Astrocyte (in vitro differentiated cells and primary cell): Measurements from ENCODE around the gene ZFYVE16. TPM values are rescaled to one million over a fixed set of nuclear protein-coding genes. Genes with fewer than 3 reads are reported as not detected.

Experiments used
- DNase-seq: peaks from one replicate; pipeline ENCODE4 v3.0.0-alpha.2; 2010; ENCODE audit warnings: low read depth
- FAIRE-seq: peaks from 2 replicates; lab custom pipeline; 2011; peaks lifted over from hg19 to GRCh38; lab: Jason Lieb, UNC
- H2AFZ ChIP-seq: 2 replicates; pipeline ENCODE4 v1.6.0; 2012; ENCODE audit warnings: low read depth, low read length, inconsistent platforms
- H3K27ac ChIP-seq: 2 replicates; pipeline ENCODE4 v1.5.1; 2011; ENCODE audit warnings: low read depth, low read length, inconsistent platforms
- H3K27me3 ChIP-seq: 2 replicates; pipeline ENCODE4 v1.6.0; 2011; ENCODE audit warnings: low read length, inconsistent platforms; ENCODE audit not compliant: insufficient read depth
- H3K36me3 ChIP-seq: 2 replicates; pipeline ENCODE4 v1.5.1; 2011; ENCODE audit warnings: low read length, inconsistent platforms; ENCODE audit not compliant: insufficient read depth
- H3K4me1 ChIP-seq: 2 replicates; pipeline ENCODE4 v1.5.1; 2011; ENCODE audit warnings: low read length, inconsistent platforms; ENCODE audit not compliant: insufficient read depth
- H3K4me2 ChIP-seq: 2 replicates; pipeline ENCODE4 v1.6.0; 2012; ENCODE audit warnings: low read length, inconsistent platforms
- H3K4me3 ChIP-seq: 2 replicates; pipeline ENCODE4 v1.5.1; 2011; ENCODE audit warnings: low read depth, mild to moderate bottlenecking, low read length, inconsistent platforms; ENCODE audit not compliant: insufficient read depth
- H3K79me2 ChIP-seq: 2 replicates; pipeline ENCODE4 v1.6.0; 2012; ENCODE audit warnings: mild to moderate bottlenecking, low read length, inconsistent platforms; ENCODE audit not compliant: insufficient read depth
- H3K9ac ChIP-seq: 2 replicates; pipeline ENCODE4 v1.6.0; 2012; ENCODE audit warnings: mild to moderate bottlenecking, low read length, inconsistent platforms
- H3K9me3 ChIP-seq: 2 replicates; pipeline ENCODE4 v1.5.1; 2012; ENCODE audit warnings: low read depth, mild to moderate bottlenecking, low read length, inconsistent platforms; ENCODE audit not compliant: insufficient read depth
- H4K20me1 ChIP-seq: 2 replicates; pipeline ENCODE4 v1.6.0; 2012; ENCODE audit warnings: low read length, inconsistent platforms; ENCODE audit not compliant: insufficient read depth
- H3K27ac Mint-ChIP-seq: one replicate; pipeline ENCODE4 v1.8.0; 2021; ENCODE audit warnings: mild to moderate bottlenecking, mixed read lengths; ENCODE audit not compliant: unreplicated experiment
- H3K27me3 Mint-ChIP-seq: one replicate; pipeline ENCODE4 v1.8.0; 2021; ENCODE audit warnings: low read depth, mixed read lengths; ENCODE audit not compliant: unreplicated experiment
- H3K36me3 Mint-ChIP-seq: one replicate; pipeline ENCODE4 v1.8.0; 2021; ENCODE audit warnings: low read depth, mixed read lengths; ENCODE audit not compliant: unreplicated experiment
- H3K4me1 Mint-ChIP-seq: one replicate; pipeline ENCODE4 v1.8.0; 2021; ENCODE audit warnings: low read depth, mixed read lengths; ENCODE audit not compliant: unreplicated experiment
- H3K4me3 Mint-ChIP-seq: one replicate; pipeline ENCODE4 v1.8.0; 2021; ENCODE audit warnings: mild to moderate bottlenecking, moderate library complexity, mixed read lengths; ENCODE audit not compliant: unreplicated experiment
- H3K9me3 Mint-ChIP-seq: one replicate; pipeline ENCODE4 v1.8.0; 2021; ENCODE audit warnings: mild to moderate bottlenecking, mixed read lengths; ENCODE audit not compliant: unreplicated experiment
- EZH2 ChIP-seq: IDR thresholded peaks from 2 replicates; pipeline ENCODE4 v1.6.1; 2012; ENCODE audit warnings: mild to moderate bottlenecking, low read length, inconsistent platforms; ENCODE audit not compliant: insufficient read depth
- total RNA-seq: library from RNA; stranded (reverse); gene quantifications from 2 replicates; pipeline ENCODE4 v1.2.1, GENCODE V29; 2021
- TF ChIP-seq, protein P1 (sequence below): IDR thresholded peaks from 2 replicates; pipeline ENCODE4 v1.5.1; 2011; ENCODE audit warnings: low read depth, mild to moderate bottlenecking, inconsistent platforms, low read length, moderate library complexity; ENCODE audit not compliant: insufficient read depth

ZFYVE16 gene
- total RNA-seq, 1 donor from 2014 or later, result 48.5 TPM

DNA sequence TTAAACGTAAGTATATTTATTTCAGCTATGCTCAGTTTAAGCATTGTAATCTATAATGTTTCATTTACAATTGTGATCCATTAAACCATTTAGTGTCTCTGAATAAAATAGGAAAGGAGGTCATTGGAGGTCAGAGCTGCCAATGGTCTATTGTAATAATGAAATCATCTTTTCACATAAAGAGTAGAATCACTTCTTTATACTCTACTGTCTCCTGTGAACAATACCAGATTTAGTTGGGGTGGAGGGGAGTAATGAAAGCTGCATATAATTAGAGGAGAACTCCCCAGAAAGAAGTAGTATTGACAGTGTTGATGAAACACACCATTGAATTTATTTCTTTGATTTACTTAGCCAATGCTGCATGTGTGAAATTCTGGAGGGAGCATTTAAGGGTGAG lies 35.1 kb upstream of the ZFYVE16 start:
- Histone ChIP-seq H3K9ac (no peak overlapping the region), H3K9me3 (no peaks in the 10 kb centered on the region), H4K20me1 (no peaks in the 10 kb centered on the region), H3K79me2 (no peaks in the 10 kb centered on the region), H3K27me3 (no peaks in the 10 kb centered on the region), H3K4me3 (no peak overlapping the region), H3K4me2 (no peak overlapping the region), H3K36me3 (no peaks in the 10 kb centered on the region), H2AFZ (no peak overlapping the region), H3K27ac (no peak overlapping the region), H3K4me1 (no peaks in the 10 kb centered on the region)
- peaks cover 3% of the 10 kb centered on the region for H3K9me3 Mint-ChIP-seq
- H3K27me3 Mint-ChIP-seq, result no peaks in the 10 kb centered on the region
- H3K27ac Mint-ChIP-seq, result no peak overlapping the region
- TF ChIP-seq, protein P1, sequence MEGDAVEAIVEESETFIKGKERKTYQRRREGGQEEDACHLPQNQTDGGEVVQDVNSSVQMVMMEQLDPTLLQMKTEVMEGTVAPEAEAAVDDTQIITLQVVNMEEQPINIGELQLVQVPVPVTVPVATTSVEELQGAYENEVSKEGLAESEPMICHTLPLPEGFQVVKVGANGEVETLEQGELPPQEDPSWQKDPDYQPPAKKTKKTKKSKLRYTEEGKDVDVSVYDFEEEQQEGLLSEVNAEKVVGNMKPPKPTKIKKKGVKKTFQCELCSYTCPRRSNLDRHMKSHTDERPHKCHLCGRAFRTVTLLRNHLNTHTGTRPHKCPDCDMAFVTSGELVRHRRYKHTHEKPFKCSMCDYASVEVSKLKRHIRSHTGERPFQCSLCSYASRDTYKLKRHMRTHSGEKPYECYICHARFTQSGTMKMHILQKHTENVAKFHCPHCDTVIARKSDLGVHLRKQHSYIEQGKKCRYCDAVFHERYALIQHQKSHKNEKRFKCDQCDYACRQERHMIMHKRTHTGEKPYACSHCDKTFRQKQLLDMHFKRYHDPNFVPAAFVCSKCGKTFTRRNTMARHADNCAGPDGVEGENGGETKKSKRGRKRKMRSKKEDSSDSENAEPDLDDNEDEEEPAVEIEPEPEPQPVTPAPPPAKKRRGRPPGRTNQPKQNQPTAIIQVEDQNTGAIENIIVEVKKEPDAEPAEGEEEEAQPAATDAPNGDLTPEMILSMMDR, result no peak
- TF ChIP-seq EZH2, result no peak
- no peaks in the 10 kb centered on the region for H3K4me1 Mint-ChIP-seq
- no peak overlapping the region for H3K4me3 Mint-ChIP-seq
- no peak for DNase-seq
- no peaks in the 10 kb centered on the region for H3K36me3 Mint-ChIP-seq
- no peak for FAIRE-seq

DNA sequence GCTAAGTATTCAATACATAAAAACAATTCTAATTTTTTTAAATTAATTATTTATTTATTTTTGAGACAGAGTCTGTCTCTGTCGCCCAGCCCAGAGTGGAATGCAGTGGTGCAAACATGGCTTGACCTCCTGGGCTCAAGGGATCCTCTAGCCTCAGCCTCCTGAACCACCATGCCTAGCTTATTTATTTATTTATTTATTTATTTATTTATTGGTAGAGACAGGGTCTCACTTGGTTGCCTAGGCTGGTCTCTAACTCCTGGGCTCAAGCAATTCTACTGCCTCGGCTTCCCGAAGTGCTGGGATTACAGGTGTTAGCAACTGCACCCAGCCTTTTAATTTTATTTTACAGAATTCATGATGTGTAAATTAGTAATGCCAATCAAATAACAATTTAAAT lies 33.7 kb upstream of the ZFYVE16 start:
- no peaks in the 10 kb centered on the region for H3K4me1 ChIP-seq
- Mint-ChIP-seq H3K27ac (no peak overlapping the region), H3K4me3 (no peak overlapping the region), H3K27me3 (no peaks in the 10 kb centered on the region), H3K9me3 (peaks cover 3% of the 10 kb centered on the region), H3K4me1 (no peaks in the 10 kb centered on the region), H3K36me3 (no peaks in the 10 kb centered on the region)
- FAIRE-seq (no peak), DNase-seq (no peak)
- H3K9ac ChIP-seq, result no peak overlapping the region
- no peaks in the 10 kb centered on the region for H3K27me3 ChIP-seq
- no peaks in the 10 kb centered on the region for H3K79me2 ChIP-seq
- H3K4me3 ChIP-seq, result no peak overlapping the region
- H3K36me3 ChIP-seq, result no peaks in the 10 kb centered on the region
- H2AFZ ChIP-seq, result no peak overlapping the region
- TF ChIP-seq, protein P1, result no peak
- no peak for TF ChIP-seq EZH2
- no peak overlapping the region for H3K4me2 ChIP-seq
- H4K20me1 ChIP-seq, result no peaks in the 10 kb centered on the region
- no peaks in the 10 kb centered on the region for H3K9me3 ChIP-seq
- no peak overlapping the region for H3K27ac ChIP-seq

- no peaks in the 10 kb centered on the region for H4K20me1 ChIP-seq
- no peak overlapping the region for H3K4me2 ChIP-seq
- H3K4me1 ChIP-seq, result no peaks in the 10 kb centered on the region
- no peaks in the 10 kb centered on the region for H3K9me3 ChIP-seq
- Mint-ChIP-seq H3K27ac (no peak overlapping the region), H3K36me3 (no peaks in the 10 kb centered on the region), H3K27me3 (no peaks in the 10 kb centered on the region), H3K4me3 (no peak overlapping the region), H3K9me3 (peaks cover 3% of the 10 kb centered on the region), H3K4me1 (no peaks in the 10 kb centered on the region)
- TF ChIP-seq, protein P1, result no peak
- TF ChIP-seq EZH2, result no peak
- no peaks in the 10 kb centered on the region for H3K27me3 ChIP-seq
- no peak overlapping the region for H3K4me3 ChIP-seq
- H3K79me2 ChIP-seq, result no peaks in the 10 kb centered on the region
- no peaks in the 10 kb centered on the region for H3K36me3 ChIP-seq
- no peak overlapping the region for H3K27ac ChIP-seq
- FAIRE-seq (no peak), DNase-seq (no peak)
- no peak overlapping the region for H2AFZ ChIP-seq
- no peak overlapping the region for H3K9ac ChIP-seq
These were observed 31.3 kb upstream of the ZFYVE16 start for GRCh38 chr5:80376557-80376956.
